Neural progenitor cell (in vitro differentiated cells): ENCODE measurements around the gene UBXN6. TPM values are rescaled to one million over a fixed set of nuclear protein-coding genes. Genes with fewer than 3 reads are reported as not detected.

ENCODE experiments used
- DNase-seq: peaks from one replicate; pipeline ENCODE4 v3.0.0-alpha.2; 2016; ENCODE audit warnings: low spot score
- H2AFZ ChIP-seq: fragments of 200-600 bp; sonication (generic); replicated peaks from 2 replicates; pipeline ENCODE4 v1.6.1; 2016; ENCODE audit warnings: antibody characterized with exemption
- H3F3A ChIP-seq: fragments of 200-600 bp; sonication (generic); 2 replicates; pipeline ENCODE4 v1.6.1; 2016; ENCODE audit warnings: antibody characterized with exemption, low read depth
- H3K27ac ChIP-seq: fragments of 200-600 bp; sonication (generic); 2 replicates; pipeline ENCODE4 v1.5.1; 2016; ENCODE audit warnings: mild to moderate bottlenecking
- H3K27me3 ChIP-seq: fragments of 200-600 bp; sonication (generic); 2 replicates; pipeline ENCODE4 v1.6.1; 2016; ENCODE audit warnings: mild to moderate bottlenecking, moderate library complexity
- H3K36me3 ChIP-seq: fragments of 200-600 bp; sonication (generic); 2 replicates; pipeline ENCODE4 v1.5.1; 2016
- H3K4me1 ChIP-seq: fragments of 200-600 bp; sonication (generic); 2 replicates; pipeline ENCODE4 v1.6.1; 2016; ENCODE audit warnings: mixed run types
- H3K4me2 ChIP-seq: fragments of 200-600 bp; sonication (generic); 2 replicates; pipeline ENCODE4 v1.6.1; 2016
- H3K4me3 ChIP-seq: fragments of 200-600 bp; sonication (generic); 2 replicates; pipeline ENCODE4 v1.5.1; 2016
- H3K79me2 ChIP-seq: fragments of 200-600 bp; sonication (generic); 2 replicates; pipeline ENCODE4 v1.6.1; 2016; ENCODE audit warnings: low read depth
- H3K9ac ChIP-seq: fragments of 200-600 bp; sonication (generic); 2 replicates; pipeline ENCODE4 v1.6.1; 2016
- H3K9me3 ChIP-seq: fragments of 200-600 bp; sonication (generic); 2 replicates; pipeline ENCODE4 v1.5.1; 2016; ENCODE audit warnings: low read depth
- H4K20me1 ChIP-seq: fragments of 200-600 bp; sonication (generic); 2 replicates; pipeline ENCODE4 v1.6.1; 2016; ENCODE audit warnings: low read depth
- H3K27ac Mint-ChIP-seq: 3 replicates; pipeline ENCODE4 v1.8.0; 2021; ENCODE audit warnings: mixed read lengths
- H3K27me3 Mint-ChIP-seq: 2 replicates; pipeline ENCODE4 v1.8.0; 2022; ENCODE audit warnings: low read depth, mild to moderate bottlenecking, inconsistent platforms, moderate library complexity, mixed read lengths; ENCODE audit not compliant: insufficient read depth
- H3K36me3 Mint-ChIP-seq: 3 replicates; pipeline ENCODE4 v1.8.0; 2021; ENCODE audit warnings: mixed read lengths
- H3K4me1 Mint-ChIP-seq: 3 replicates; pipeline ENCODE4 v1.8.0; 2021; ENCODE audit warnings: mixed read lengths
- H3K4me3 Mint-ChIP-seq: 3 replicates; pipeline ENCODE4 v1.8.0; 2021; ENCODE audit warnings: mild to moderate bottlenecking, moderate library complexity, mixed read lengths
- H3K9me3 Mint-ChIP-seq: 3 replicates; pipeline ENCODE4 v1.8.0; 2020; ENCODE audit warnings: mixed read lengths
- EZH2 ChIP-seq: fragments of 200-600 bp; sonication (generic); IDR thresholded peaks from 2 replicates; pipeline ENCODE4 v1.6.1; 2017; ENCODE audit warnings: antibody characterized with exemption, mild to moderate bottlenecking, moderate library complexity
- EZH2phosphoT487 ChIP-seq: fragments of 200-600 bp; sonication (generic); IDR thresholded peaks from 2 replicates; pipeline ENCODE4 v1.6.1; 2017; ENCODE audit warnings: antibody characterized with exemption
- total RNA-seq: library from RNA; depleted of rRNA; stranded (reverse); fragments of >200 nt; gene quantifications from 2 replicates; pipeline ENCODE4 v1.2.3, GENCODE V29; 2015; ENCODE audit warnings: low replicate concordance
- TF ChIP-seq, protein P1 (sequence below): fragments of 200-600 bp; sonication (generic); IDR thresholded peaks from 2 replicates; pipeline ENCODE4 v1.5.1; 2017; ENCODE audit warnings: antibody characterized with exemption, mild to moderate bottlenecking

The UBXN6 gene
- total RNA-seq, 1 donor from 2014 or later, result 24.9 TPM

DNA sequence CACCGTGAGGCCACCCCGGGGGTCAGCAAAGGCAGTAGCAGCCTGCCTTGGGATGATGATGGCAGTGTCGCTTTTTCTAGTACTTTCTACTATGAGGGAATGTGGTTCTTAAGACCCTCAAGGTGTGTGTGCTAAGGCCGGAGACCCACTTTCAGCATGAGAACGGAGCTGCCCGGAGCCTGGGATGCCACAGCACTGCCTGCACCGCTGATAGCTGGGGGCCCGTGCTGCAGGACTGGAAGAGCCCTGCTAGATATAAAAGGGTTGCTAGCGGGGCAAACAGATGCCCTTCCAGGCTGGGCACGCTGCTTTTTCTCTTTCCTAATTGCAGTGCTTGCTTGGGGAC lies 46.2 kb upstream of the UBXN6 start:
- H3F3A ChIP-seq, result no peaks in the 10 kb centered on the region
- no peak overlapping the region for H3K9ac ChIP-seq
- no peaks in the 10 kb centered on the region for H3K79me2 ChIP-seq
- Mint-ChIP-seq H3K4me3 (no peak overlapping the region), H3K27me3 (peaks cover 11% of the 10 kb centered on the region), H3K27ac (no peak overlapping the region), H3K36me3 (peaks cover 9% of the 10 kb centered on the region), H3K9me3 (no peaks in the 10 kb centered on the region), H3K4me1 (no peaks in the 10 kb centered on the region)
- TF ChIP-seq, protein P1, sequence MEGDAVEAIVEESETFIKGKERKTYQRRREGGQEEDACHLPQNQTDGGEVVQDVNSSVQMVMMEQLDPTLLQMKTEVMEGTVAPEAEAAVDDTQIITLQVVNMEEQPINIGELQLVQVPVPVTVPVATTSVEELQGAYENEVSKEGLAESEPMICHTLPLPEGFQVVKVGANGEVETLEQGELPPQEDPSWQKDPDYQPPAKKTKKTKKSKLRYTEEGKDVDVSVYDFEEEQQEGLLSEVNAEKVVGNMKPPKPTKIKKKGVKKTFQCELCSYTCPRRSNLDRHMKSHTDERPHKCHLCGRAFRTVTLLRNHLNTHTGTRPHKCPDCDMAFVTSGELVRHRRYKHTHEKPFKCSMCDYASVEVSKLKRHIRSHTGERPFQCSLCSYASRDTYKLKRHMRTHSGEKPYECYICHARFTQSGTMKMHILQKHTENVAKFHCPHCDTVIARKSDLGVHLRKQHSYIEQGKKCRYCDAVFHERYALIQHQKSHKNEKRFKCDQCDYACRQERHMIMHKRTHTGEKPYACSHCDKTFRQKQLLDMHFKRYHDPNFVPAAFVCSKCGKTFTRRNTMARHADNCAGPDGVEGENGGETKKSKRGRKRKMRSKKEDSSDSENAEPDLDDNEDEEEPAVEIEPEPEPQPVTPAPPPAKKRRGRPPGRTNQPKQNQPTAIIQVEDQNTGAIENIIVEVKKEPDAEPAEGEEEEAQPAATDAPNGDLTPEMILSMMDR, result no peak
- no peak for TF ChIP-seq EZH2phosphoT487
- no peak for TF ChIP-seq EZH2
- H3K4me1 ChIP-seq, result peaks cover 11% of the 10 kb centered on the region
- H3K4me3 ChIP-seq, result no peak overlapping the region
- no peak overlapping the region for H2AFZ ChIP-seq
- H3K27ac ChIP-seq, result peak overlapping the region; percentile 51
- no peaks in the 10 kb centered on the region for H3K36me3 ChIP-seq
- no peaks in the 10 kb centered on the region for H3K9me3 ChIP-seq
- no peak overlapping the region for H3K4me2 ChIP-seq
- H3K27me3 ChIP-seq, result no peaks in the 10 kb centered on the region
- peaks cover 22% of the 10 kb centered on the region for H4K20me1 ChIP-seq
- no peak for DNase-seq

DNA sequence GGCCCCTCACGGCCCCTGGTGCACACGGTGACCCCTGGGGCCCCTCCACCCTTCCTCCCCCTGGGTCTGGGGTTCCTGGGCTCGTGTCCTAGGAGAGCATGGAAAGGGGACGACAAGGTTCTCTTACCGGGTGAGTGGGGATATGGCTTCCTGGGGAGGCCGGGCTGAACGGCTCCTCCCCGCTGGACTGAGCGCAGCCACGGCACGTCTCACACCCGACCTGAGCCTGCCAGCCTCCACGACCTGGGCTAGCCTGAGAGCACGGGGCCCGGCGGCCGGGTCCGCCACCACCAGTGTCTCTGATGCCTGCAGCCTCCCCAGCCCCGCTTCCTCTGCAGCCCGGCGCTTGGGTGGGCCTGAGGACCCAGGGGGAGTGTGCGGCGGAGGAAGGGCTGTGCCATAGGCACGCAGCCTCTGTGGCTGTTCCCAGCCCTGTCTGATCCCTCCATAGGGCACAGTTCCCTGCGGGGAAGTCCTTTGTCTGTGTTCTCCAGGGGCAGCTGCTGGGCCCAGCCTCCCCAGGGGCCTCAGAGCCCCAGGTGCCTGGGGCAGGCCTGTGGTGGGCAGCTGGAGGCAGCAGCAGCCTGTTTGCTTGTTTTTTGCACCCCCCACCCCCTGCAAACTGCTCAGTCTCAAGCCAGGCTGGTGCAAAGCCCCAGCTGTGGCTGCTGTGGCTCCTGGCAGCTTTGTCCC lies 45.7 kb upstream of the UBXN6 start:
- peak; percentile 45 for DNase-seq
- no peak overlapping the region for H2AFZ ChIP-seq
- H3F3A ChIP-seq, result no peaks in the 10 kb centered on the region
- TF ChIP-seq EZH2phosphoT487 (no peak), EZH2 (no peak)
- TF ChIP-seq, protein P1, result no peak
- Mint-ChIP-seq H3K27ac (no peak overlapping the region), H3K27me3 (peaks cover 10% of the 10 kb centered on the region), H3K4me1 (no peaks in the 10 kb centered on the region), H3K4me3 (no peak overlapping the region), H3K9me3 (no peaks in the 10 kb centered on the region), H3K36me3 (peaks cover 9% of the 10 kb centered on the region)
- H3K9ac ChIP-seq, result no peak overlapping the region
- H3K79me2 ChIP-seq, result no peaks in the 10 kb centered on the region
- no peaks in the 10 kb centered on the region for H3K9me3 ChIP-seq
- no peak overlapping the region for H3K4me3 ChIP-seq
- H3K4me1 ChIP-seq, result peaks cover 11% of the 10 kb centered on the region
- peak overlapping the region; percentile 10 for H3K4me2 ChIP-seq
- no peaks in the 10 kb centered on the region for H3K27me3 ChIP-seq
- H3K36me3 ChIP-seq, result no peaks in the 10 kb centered on the region
- peaks cover 22% of the 10 kb centered on the region for H4K20me1 ChIP-seq
- peak overlapping the region; percentile 51 for H3K27ac ChIP-seq

DNA sequence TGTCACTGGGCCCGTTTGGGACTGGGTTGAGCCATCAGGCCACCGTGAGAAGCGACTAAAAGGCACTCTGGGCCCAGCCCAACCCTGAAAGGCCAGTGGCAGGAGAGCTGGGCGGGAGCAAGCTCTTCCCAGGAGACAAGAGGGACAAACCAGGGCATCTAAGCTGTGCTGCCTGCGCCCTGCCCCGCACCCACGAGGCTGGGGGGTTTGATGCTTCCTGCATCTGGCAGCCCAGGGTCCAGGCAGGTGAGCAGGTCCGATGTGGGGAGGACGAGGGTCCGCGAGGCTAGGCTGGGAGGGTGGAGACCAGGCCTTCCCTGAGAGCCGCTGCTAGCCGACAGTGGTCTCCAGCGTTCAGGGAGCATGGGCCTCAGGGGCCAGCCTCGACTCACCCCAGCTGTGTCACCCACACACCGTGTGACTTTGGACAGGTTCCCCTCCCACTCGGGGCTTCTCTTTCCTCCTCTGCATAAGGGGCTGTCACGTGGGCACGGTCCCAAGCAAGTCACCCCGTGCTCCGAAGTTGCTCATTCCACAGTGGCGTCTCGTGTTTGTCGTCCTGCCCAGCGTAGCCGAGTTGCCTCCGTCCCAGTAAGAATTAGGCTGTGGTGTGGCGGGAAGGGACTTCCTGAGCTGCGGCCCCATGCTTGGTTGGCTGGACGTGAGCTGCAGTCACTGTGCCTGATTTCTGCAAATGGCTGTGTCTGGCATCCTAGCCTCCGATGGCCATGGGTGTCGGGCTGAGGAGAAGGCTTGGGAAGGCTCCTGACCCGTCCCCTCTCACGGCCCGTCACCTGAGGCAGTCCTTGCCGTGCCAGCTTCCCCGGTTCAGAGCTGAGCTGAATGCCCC lies 44.9 kb upstream of the UBXN6 start:
- H3K4me3 Mint-ChIP-seq, result no peak overlapping the region
- H3K27me3 Mint-ChIP-seq, result peaks cover 9% of the 10 kb centered on the region

More for the DNA sequence above, 44.9 kb upstream of the UBXN6 start:
- TF ChIP-seq EZH2phosphoT487, result no peak
- no peak for TF ChIP-seq EZH2
- TF ChIP-seq, protein P1, result no peak
- H3K79me2 ChIP-seq, result no peaks in the 10 kb centered on the region
- Mint-ChIP-seq H3K9me3 (no peaks in the 10 kb centered on the region), H3K27ac (no peak overlapping the region), H3K36me3 (peaks cover 9% of the 10 kb centered on the region), H3K4me1 (no peaks in the 10 kb centered on the region)
- H3K27me3 ChIP-seq, result no peaks in the 10 kb centered on the region
- DNase-seq, result no peak
- H3K4me2 ChIP-seq, result peak overlapping the region; percentile 10
- no peaks in the 10 kb centered on the region for H3K9me3 ChIP-seq
- H3F3A ChIP-seq, result no peaks in the 10 kb centered on the region
- peak overlapping the region; percentile 51 for H3K27ac ChIP-seq
- no peak overlapping the region for H2AFZ ChIP-seq
- H3K4me3 ChIP-seq, result no peak overlapping the region
- no peaks in the 10 kb centered on the region for H3K36me3 ChIP-seq
- peaks cover 11% of the 10 kb centered on the region for H3K4me1 ChIP-seq
- H3K9ac ChIP-seq, result peak overlapping the region; percentile 32
- H4K20me1 ChIP-seq, result peaks cover 22% of the 10 kb centered on the region
